K562 (cell line): ENCODE data around the gene SLC9C2.

Source experiments
- CTCF ChIP-seq, 3 experiments: IDR thresholded peaks in 2 of 3; conservative IDR thresholded peaks in 1 of 3; 2 replicates each; pipeline ENCODE4 v1.5.1; 2011 to 2012; ENCODE audit warnings: low read length in 3 of 3, mild to moderate bottlenecking in 3 of 3, control low read depth in 2 of 3, improper control_type of control experiment in 1 of 3, inconsistent platforms in 1 of 3, low read depth in 1 of 3, mixed read lengths in 1 of 3, moderate library complexity in 1 of 3; ENCODE audit not compliant: insufficient read depth in 2 of 3
- EP300 ChIP-seq: IDR thresholded peaks from 2 replicates; pipeline ENCODE4 v1.6.1; 2012; ENCODE audit warnings: low read length, improper control_type of control experiment
- FOXM1 ChIP-seq, 2 experiments: fragments of 450-650 bp in 1 of 2; sonication (generic) in 1 of 2; formaldehyde crosslinking in 1 of 2; IDR thresholded peaks; 2 replicates each; pipeline versions ENCODE4 v1.6.1 to v1.9.0; 2017 to 2022; ENCODE audit warnings: low read depth in 2 of 2, mild to moderate bottlenecking in 2 of 2, missing genetic modification reagents in 1 of 2, moderate library complexity in 1 of 2
- MBD1 ChIP-seq: fragments of 250-450 bp; sonication (Bioruptor Pico); IDR thresholded peaks from 2 replicates; pipeline ENCODE4 v1.8.0; 2022; ENCODE audit warnings: inconsistent platforms
- MCM7 ChIP-seq, 2 experiments: fragments of 450-650 bp; IDR thresholded peaks; 2 replicates each; pipeline ENCODE4 v1.6.1; 2016 to 2018
- REST ChIP-seq, 2 experiments: fragments of 450-650 bp; formaldehyde crosslinking in 1 of 2; IDR thresholded peaks; 2 replicates each; pipeline versions ENCODE4 v1.4.0 to v1.6.1; 2014 to 2020; ENCODE audit warnings: mild to moderate bottlenecking in 2 of 2, borderline replicate concordance in 1 of 2, low read depth in 1 of 2
- SP2 ChIP-seq: IDR thresholded peaks from 2 replicates; pipeline ENCODE4 v1.6.1; 2011; ENCODE audit warnings: mild to moderate bottlenecking, low read depth, low read length, moderate library complexity; ENCODE audit not compliant: poor library complexity, severe bottlenecking; ENCODE audit errors: extremely low read depth
- SRF ChIP-seq, 2 experiments: fragments of 250-450, 450-650 bp in 1 of 2; sonication (Bioruptor Pico) in 1 of 2; sonication (generic) in 1 of 2; formaldehyde crosslinking; IDR thresholded peaks; 2 replicates each; pipeline versions ENCODE4 v1.5.0 to v1.5.1; 2020 to 2022; ENCODE audit warnings: mild to moderate bottlenecking in 1 of 2, missing genetic modification reagents in 1 of 2
- SRSF7 ChIP-seq: fragments of 200-400 bp; formaldehyde crosslinking; optimal IDR thresholded peaks from 2 replicates; pipeline ENCODE3; 2017; ENCODE audit warnings: mild to moderate bottlenecking, low read depth, low read length
- ZNF165 ChIP-seq: fragments of 250-450 bp; sonication (Bioruptor Pico); IDR thresholded peaks from 2 replicates; pipeline ENCODE4 v1.4.0; 2020; ENCODE audit warnings: borderline replicate concordance

GRCh38 chr1:173473599-173474011 is 129.3 kb downstream of the SLC9C2 start:
- TF ChIP-seq MBD1 (CRISPR knock-in tag) (no peak), MCM7 (IDR thresholded peaks at IDR 0.05) (no peak), ZNF165 (CRISPR knock-in tag) (no peak), REST (IDR thresholded peaks at IDR 0.05; ENCODE audit: borderline replicate concordance) (no peak), REST (CRISPR knock-in tag; IDR thresholded peaks at IDR 0.05; ENCODE audit: low read depth) (no peak), FOXM1 (IDR thresholded peaks at IDR 0.05; ENCODE audit: low read depth) (no peak), FOXM1 (CRISPR knock-in tag; IDR thresholded peaks at IDR 0.05; ENCODE audit: low read depth) (no peak), CTCF (IDR thresholded peaks at IDR 0.05 in 2 of 3, conservative IDR thresholded peaks at IDR 0.05 in 1 of 3; ENCODE audit: insufficient read depth in 2 of 3, low read depth in 1 of 3, low read length in 3 of 3) (no peak), EP300 (no peak), SRSF7 (no peak), SP2 (no peak), SRF (CRISPR knock-in tag; IDR thresholded peaks at IDR 0.05) (no peak)
